Measurements from ENCODE around the gene CDH12.
"Not testable (repeated sequence)": the region's sequence is repeated elsewhere in the genome, so short reads cannot be mapped to it uniquely, and the experiment has no call there.

Gene CDH12

GRCh38 chr5:22250528-22250927, 602.6 kb downstream of the CDH12 start:
- DNase-seq: no peak

- DNase-seq: no peak
These were observed 603.9 kb downstream of the CDH12 start for GRCh38 chr5:22249209-22249729.

GRCh38 chr5:22245770-22246169, 607.4 kb downstream of the CDH12 start:
- no peak for DNase-seq

- no peak for DNase-seq
These were observed 610.6 kb downstream of the CDH12 start for GRCh38 chr5:22242532-22242931.

- DNase-seq: no peak
These were observed 615.1 kb downstream of the CDH12 start for GRCh38 chr5:22238047-22238446.

- DNase-seq: no peak
These were observed 626.7 kb downstream of the CDH12 start for GRCh38 chr5:22226423-22226822.

- no peak for DNase-seq
These were observed 630.1 kb downstream of the CDH12 start for GRCh38 chr5:22223079-22223478.

- DNase-seq: not testable (repeated sequence)
These were observed 639.2 kb downstream of the CDH12 start for GRCh38 chr5:22213703-22214495.

- not testable (repeated sequence) for DNase-seq
These were observed 640.7 kb downstream of the CDH12 start for GRCh38 chr5:22212254-22212991.

- not testable (repeated sequence) for DNase-seq
These were observed 644.7 kb downstream of the CDH12 start for GRCh38 chr5:22208463-22208862.

- not testable (repeated sequence) for DNase-seq
These were observed 664.5 kb downstream of the CDH12 start for GRCh38 chr5:22188651-22189050.

GRCh38 chr5:22187632-22188228, 665.4 kb downstream of the CDH12 start:
- DNase-seq: not testable (repeated sequence)

GRCh38 chr5:22169226-22169625, 683.9 kb downstream of the CDH12 start:
- not testable (repeated sequence) for DNase-seq

- not testable (repeated sequence) for DNase-seq
These were observed 684.4 kb downstream of the CDH12 start for GRCh38 chr5:22168704-22169103.

GRCh38 chr5:22165931-22166330, 687.2 kb downstream of the CDH12 start:
- not testable (repeated sequence) for DNase-seq

- not testable (repeated sequence) for DNase-seq
These were observed 688.0 kb downstream of the CDH12 start for GRCh38 chr5:22164910-22165748.

GRCh38 chr5:22156953-22157352, 696.2 kb downstream of the CDH12 start:
- not testable (repeated sequence) for DNase-seq

GRCh38 chr5:22154779-22155178, 698.4 kb downstream of the CDH12 start:
- not testable (repeated sequence) for DNase-seq

- not testable (repeated sequence) for DNase-seq
These were observed 701.3 kb downstream of the CDH12 start for GRCh38 chr5:22151801-22152200.

GRCh38 chr5:22140418-22140817, 712.7 kb downstream of the CDH12 start:
- not testable (repeated sequence) for DNase-seq

- not testable (repeated sequence) for DNase-seq
These were observed 713.4 kb downstream of the CDH12 start for GRCh38 chr5:22139662-22140300.

GRCh38 chr5:22111320-22111719, 741.8 kb downstream of the CDH12 start:
- no peak for DNase-seq

Measured in CD4-positive, alpha-beta T cell treated with Interleukin-4 for 4 hours (primary cell).